Fibroblast of lung (primary cell): Measurements from ENCODE around the gene XYLT1.

Experiments
- CTCF ChIP-seq, 2 donors: IDR thresholded peaks in 1 of 2; conservative IDR thresholded peaks in 1 of 2; 1 replicate in 1 of 2; 2 replicates in 1 of 2; pipeline ENCODE4 v1.5.1; 2011 to 2012; ENCODE audit warnings: low read length in 2 of 2, control low read depth in 1 of 2, inconsistent platforms in 1 of 2, low read depth in 1 of 2, mild to moderate bottlenecking in 1 of 2
- EZH2 ChIP-seq: IDR thresholded peaks from 2 replicates; pipeline ENCODE4 v1.5.1; 2012; ENCODE audit warnings: low read length, control low read depth, mild to moderate bottlenecking; ENCODE audit errors: missing control alignments

GRCh38 chr16:17252701-17253100 is 218.1 kb downstream of the XYLT1 start:
- TF ChIP-seq EZH2 (no peak), CTCF (conservative IDR thresholded peaks at IDR 0.05 in 1 of 2, IDR thresholded peaks at IDR 0.05 in 1 of 2; ENCODE audit: low read depth in 1 of 2, low read length in 2 of 2) (no peak)
